ENCODE measurements around the gene CCR2.
"Not testable (repeated sequence)": the region's sequence is repeated elsewhere in the genome, so short reads cannot be mapped to it uniquely, and the experiment has no call there.

DNA sequence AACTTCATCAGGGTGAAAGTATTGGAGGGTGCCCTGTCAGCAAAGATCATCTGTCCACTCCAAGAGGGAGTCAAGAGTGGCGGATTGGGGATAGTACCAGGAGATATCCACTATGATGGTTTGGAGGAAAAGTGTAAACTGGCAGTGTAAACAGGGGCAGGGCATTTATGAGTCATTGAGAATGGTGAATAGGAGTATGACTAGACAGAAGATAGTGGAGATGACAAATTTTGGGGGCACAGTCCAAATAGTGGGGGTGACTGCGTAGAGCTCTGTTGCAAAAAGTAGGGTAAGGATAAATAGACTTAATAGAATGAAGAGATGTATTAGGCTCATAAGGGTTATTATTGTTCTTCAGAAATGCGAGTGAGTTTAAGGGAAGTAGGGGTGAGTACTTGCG is 34.9 kb downstream of the CCR2 start:
- TF ChIP-seq, protein P1, sequence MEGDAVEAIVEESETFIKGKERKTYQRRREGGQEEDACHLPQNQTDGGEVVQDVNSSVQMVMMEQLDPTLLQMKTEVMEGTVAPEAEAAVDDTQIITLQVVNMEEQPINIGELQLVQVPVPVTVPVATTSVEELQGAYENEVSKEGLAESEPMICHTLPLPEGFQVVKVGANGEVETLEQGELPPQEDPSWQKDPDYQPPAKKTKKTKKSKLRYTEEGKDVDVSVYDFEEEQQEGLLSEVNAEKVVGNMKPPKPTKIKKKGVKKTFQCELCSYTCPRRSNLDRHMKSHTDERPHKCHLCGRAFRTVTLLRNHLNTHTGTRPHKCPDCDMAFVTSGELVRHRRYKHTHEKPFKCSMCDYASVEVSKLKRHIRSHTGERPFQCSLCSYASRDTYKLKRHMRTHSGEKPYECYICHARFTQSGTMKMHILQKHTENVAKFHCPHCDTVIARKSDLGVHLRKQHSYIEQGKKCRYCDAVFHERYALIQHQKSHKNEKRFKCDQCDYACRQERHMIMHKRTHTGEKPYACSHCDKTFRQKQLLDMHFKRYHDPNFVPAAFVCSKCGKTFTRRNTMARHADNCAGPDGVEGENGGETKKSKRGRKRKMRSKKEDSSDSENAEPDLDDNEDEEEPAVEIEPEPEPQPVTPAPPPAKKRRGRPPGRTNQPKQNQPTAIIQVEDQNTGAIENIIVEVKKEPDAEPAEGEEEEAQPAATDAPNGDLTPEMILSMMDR (IDR thresholded peaks at IDR 0.05 in 4 of 5, conservative IDR thresholded peaks at IDR 0.05 in 1 of 5) = not testable (repeated sequence)
- TF ChIP-seq POLR2A (IDR thresholded peaks at IDR 0.05) = not testable (repeated sequence)
